ENCODE results near the gene MRPS34.

Gene MRPS34

GRCh38 chr16:1818873-1819525 is 46.1 kb upstream of the MRPS34 start:
- TF ChIP-seq, protein P1, sequence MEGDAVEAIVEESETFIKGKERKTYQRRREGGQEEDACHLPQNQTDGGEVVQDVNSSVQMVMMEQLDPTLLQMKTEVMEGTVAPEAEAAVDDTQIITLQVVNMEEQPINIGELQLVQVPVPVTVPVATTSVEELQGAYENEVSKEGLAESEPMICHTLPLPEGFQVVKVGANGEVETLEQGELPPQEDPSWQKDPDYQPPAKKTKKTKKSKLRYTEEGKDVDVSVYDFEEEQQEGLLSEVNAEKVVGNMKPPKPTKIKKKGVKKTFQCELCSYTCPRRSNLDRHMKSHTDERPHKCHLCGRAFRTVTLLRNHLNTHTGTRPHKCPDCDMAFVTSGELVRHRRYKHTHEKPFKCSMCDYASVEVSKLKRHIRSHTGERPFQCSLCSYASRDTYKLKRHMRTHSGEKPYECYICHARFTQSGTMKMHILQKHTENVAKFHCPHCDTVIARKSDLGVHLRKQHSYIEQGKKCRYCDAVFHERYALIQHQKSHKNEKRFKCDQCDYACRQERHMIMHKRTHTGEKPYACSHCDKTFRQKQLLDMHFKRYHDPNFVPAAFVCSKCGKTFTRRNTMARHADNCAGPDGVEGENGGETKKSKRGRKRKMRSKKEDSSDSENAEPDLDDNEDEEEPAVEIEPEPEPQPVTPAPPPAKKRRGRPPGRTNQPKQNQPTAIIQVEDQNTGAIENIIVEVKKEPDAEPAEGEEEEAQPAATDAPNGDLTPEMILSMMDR (IDR thresholded peaks at IDR 0.05; ENCODE audit: unreplicated experiment in 3 of 3), result no peak
- no peaks in the 10 kb centered on the region for H3K27me3 Mint-ChIP-seq (ENCODE audit: low read depth)
- no peaks in the 10 kb centered on the region for H3K9me3 Mint-ChIP-seq
- no peak overlapping the region for H3K27ac Mint-ChIP-seq
- peaks cover 7% of the 10 kb centered on the region for H3K36me3 Mint-ChIP-seq (ENCODE audit: low read depth)
- H3K4me3 Mint-ChIP-seq, result no peak overlapping the region
- H3K4me1 Mint-ChIP-seq, result no peaks in the 10 kb centered on the region

DNA sequence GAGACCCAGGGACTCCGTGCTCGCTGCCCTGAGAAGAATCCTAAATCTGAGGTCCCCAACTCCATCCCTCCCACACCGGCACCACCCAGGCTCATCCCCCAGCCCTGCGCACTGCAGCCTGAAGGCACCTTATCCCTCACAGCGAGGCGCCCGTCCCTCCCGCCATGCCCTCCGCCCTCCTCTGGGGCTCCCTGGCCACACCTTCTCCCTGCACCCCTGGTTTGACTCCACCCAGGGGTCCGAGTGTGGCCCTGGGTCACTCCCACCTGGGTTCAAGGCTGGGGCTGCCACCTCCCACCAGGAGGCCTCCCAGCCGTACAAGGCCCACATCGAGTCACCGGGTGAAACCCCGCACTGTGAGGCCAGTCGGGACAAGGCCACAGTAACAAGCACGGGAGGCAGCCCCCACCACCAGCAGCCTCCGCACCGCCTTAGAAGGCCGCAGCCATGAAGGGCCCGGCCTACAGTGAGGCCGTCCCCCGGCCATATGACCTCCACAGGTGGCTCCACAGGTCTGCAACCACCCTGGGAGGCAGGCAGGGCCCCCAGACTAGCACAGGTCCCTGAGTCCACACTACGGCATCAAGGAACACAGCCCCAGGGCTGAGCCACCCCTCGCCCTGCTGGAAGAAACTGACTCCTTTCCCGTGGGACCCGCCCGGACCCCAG is 45.4 kb upstream of the MRPS34 start:
- no peak overlapping the region for H3K27ac Mint-ChIP-seq
- no peaks in the 10 kb centered on the region for H3K27me3 Mint-ChIP-seq (ENCODE audit: low read depth)
- no peak overlapping the region for H3K4me3 Mint-ChIP-seq
- no peaks in the 10 kb centered on the region for H3K9me3 Mint-ChIP-seq
- TF ChIP-seq, protein P1 (IDR thresholded peaks at IDR 0.05; ENCODE audit: unreplicated experiment in 3 of 3), result no peak
- H3K36me3 Mint-ChIP-seq (ENCODE audit: low read depth), result peaks cover 14% of the 10 kb centered on the region
- H3K4me1 Mint-ChIP-seq, result no peaks in the 10 kb centered on the region

DNA sequence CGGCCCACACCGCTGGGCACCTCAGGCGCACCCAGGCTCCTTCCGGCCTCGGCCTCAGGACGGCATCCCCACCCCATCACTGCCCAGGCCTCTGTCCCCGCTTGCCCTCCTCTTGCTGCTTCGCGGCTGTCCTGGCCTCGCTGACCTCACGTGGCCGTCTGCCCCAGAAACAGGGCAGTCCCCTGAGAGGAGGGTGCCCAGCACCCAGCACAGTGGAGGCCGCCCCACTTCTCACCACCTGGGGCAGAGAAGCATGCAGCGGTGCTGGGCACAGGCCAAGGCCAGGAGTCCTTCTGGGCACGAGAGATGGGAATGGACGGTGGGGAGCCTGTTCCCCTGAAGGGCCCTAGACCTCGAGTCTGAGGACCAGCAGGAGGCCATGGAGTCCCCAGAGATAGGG is 44.8 kb upstream of the MRPS34 start:
- H3K4me1 Mint-ChIP-seq, result no peaks in the 10 kb centered on the region
- no peak overlapping the region for H3K4me3 Mint-ChIP-seq
- H3K27ac Mint-ChIP-seq, result no peak overlapping the region
- peaks cover 16% of the 10 kb centered on the region for H3K36me3 Mint-ChIP-seq (ENCODE audit: low read depth)
- no peaks in the 10 kb centered on the region for H3K9me3 Mint-ChIP-seq
- H3K27me3 Mint-ChIP-seq (ENCODE audit: low read depth), result no peaks in the 10 kb centered on the region
- TF ChIP-seq, protein P1 (IDR thresholded peaks at IDR 0.05; ENCODE audit: unreplicated experiment in 3 of 3), result no peak

DNA sequence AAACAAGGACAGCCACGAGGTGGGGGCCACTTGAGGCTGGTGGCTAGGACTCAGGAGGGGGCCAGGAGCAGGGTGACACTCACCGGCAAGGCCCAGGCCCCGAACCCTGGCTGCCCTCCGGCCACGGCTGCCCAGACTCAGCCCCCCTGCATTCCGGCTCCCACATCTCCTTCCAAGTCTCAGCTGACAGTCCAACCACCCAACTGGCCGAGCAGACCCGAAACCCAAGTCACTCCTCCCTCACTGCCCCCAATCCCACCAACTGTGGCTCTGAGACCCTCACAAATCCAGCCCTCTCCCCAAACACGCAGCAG is 44.3 kb upstream of the MRPS34 start:
- H3K9me3 Mint-ChIP-seq, result no peaks in the 10 kb centered on the region
- H3K4me1 Mint-ChIP-seq, result no peaks in the 10 kb centered on the region
- H3K27me3 Mint-ChIP-seq (ENCODE audit: low read depth), result no peaks in the 10 kb centered on the region
- TF ChIP-seq, protein P1 (IDR thresholded peaks at IDR 0.05; ENCODE audit: unreplicated experiment in 3 of 3), result no peak
- peaks cover 16% of the 10 kb centered on the region for H3K36me3 Mint-ChIP-seq (ENCODE audit: low read depth)
- H3K27ac Mint-ChIP-seq, result no peak overlapping the region
- H3K4me3 Mint-ChIP-seq, result no peak overlapping the region

GRCh38 chr16:1816396-1817275 is 43.7 kb upstream of the MRPS34 start:
- peaks cover 16% of the 10 kb centered on the region for H3K36me3 Mint-ChIP-seq (ENCODE audit: low read depth)

More at GRCh38 chr16:1816396-1817275, 43.7 kb upstream of the MRPS34 start:
- no peaks in the 10 kb centered on the region for H3K4me1 Mint-ChIP-seq
- TF ChIP-seq, protein P1 (IDR thresholded peaks at IDR 0.05; ENCODE audit: unreplicated experiment in 3 of 3), result no peak
- no peak overlapping the region for H3K27ac Mint-ChIP-seq
- no peaks in the 10 kb centered on the region for H3K27me3 Mint-ChIP-seq (ENCODE audit: low read depth)
- H3K9me3 Mint-ChIP-seq, result no peaks in the 10 kb centered on the region
- H3K4me3 Mint-ChIP-seq, result no peak overlapping the region

Data from nephron (organoid).